Esophagus squamous epithelium (tissue), 5 donors: Measurements from ENCODE around the gene CDK2. TPM values are rescaled to one million over a fixed set of nuclear protein-coding genes. Genes with fewer than 3 reads are reported as not detected.

Experiments used
- DNase-seq: peaks from one replicate; lab custom pipeline; 2025; lab: John Stamatoyannopoulos, UW
- H3K27ac ChIP-seq, 4 donors: fragments of 200-600 bp; sonication (generic); one replicate each; pipeline ENCODE4 v1.5.1; 2016 to 2019; ENCODE audit warnings: mild to moderate bottlenecking in 1 of 4
- H3K27me3 ChIP-seq, 4 donors: fragments of 200-600 bp; sonication (generic); 1 replicate in 3 of 4; 2 replicates in 1 of 4; pipeline versions ENCODE4 v1.5.1 to v1.6.0; 2017 to 2021; ENCODE audit warnings: antibody characterized with exemption in 1 of 4
- H3K36me3 ChIP-seq, 3 donors: fragments of 200-600 bp; sonication (generic); one replicate each; pipeline ENCODE4 v1.5.1; 2016 to 2019
- H3K4me1 ChIP-seq, 3 donors: fragments of 200-600 bp; sonication (generic); one replicate each; pipeline ENCODE4 v1.5.1; 2017 to 2019
- H3K4me3 ChIP-seq, 4 donors: fragments of 200-600 bp; sonication (generic); 1 replicate in 3 of 4; 2 replicates in 1 of 4; pipeline ENCODE4 v1.5.1; 2016 to 2019; ENCODE audit warnings: mild to moderate bottlenecking in 2 of 4, moderate library complexity in 1 of 4
- H3K9me3 ChIP-seq, 3 donors: fragments of 200-600 bp; sonication (generic); one replicate each; pipeline ENCODE4 v1.5.1; 2016 to 2019
- POLR2A ChIP-seq, 4 donors: fragments of 450-650 bp; IDR thresholded peaks; one replicate each; pipeline ENCODE4 v1.6.1; 2017; ENCODE audit warnings: antibody characterized with exemption in 4 of 4, mild to moderate bottlenecking in 4 of 4, moderate library complexity in 3 of 4
- WGBS, 2 donors: methylation state at CpG; one replicate each; pipeline ENCODE4 v1.1.5; 2018; 5-methylcytosine and 5-hydroxymethylcytosine counted together
- intact Hi-C: fragments of 100-400 bp; cut with DNase I; formaldehyde crosslinking; loops from one replicate; pipeline ENCODE4 v1.15.0; 2022
- total RNA-seq, 4 donors: library from RNA; depleted of rRNA; stranded (reverse); fragments of >200 nt; gene quantifications; one replicate each; pipeline ENCODE4 v1.1.0, GENCODE V29; 2016
- TF ChIP-seq, protein P1 (sequence below), 6 experiments: fragments of 450-650 bp in 4 of 6; fragments of 200-600 bp in 2 of 6; sonication (generic) in 2 of 6; IDR thresholded peaks; one replicate each; pipeline ENCODE4 v1.5.1; 2016 to 2019; ENCODE audit warnings: antibody characterized with exemption in 6 of 6, mild to moderate bottlenecking in 4 of 6, moderate library complexity in 4 of 6
- donor health status: DM: yes; HTN: yes; CAD: no.

Gene CDK2
- total RNA-seq, 4 donors from 2014 or later: 11.1 to 22.6 (median 17.0) TPM

DNA sequence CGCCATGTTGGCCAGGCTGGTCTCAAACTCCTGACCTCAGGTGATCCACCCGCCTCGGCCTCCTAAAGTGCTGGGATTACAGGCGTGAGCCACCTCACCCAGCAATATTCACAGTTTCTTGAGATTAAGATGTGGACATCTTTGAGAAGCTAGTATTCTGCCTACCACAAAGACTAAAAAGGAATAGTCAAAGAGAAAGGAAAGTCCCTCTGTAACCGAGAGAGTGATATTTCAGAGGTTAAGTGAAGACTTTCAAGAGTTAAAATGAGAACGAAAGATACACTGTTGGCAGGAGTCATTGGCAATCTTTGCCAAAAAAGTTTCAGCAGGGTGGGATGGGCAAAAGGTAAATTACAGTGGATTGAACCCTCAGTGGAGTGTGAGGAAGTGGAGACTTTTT is 20.1 kb upstream of the CDK2 start:
- no peaks in the 10 kb centered on the region for H3K9me3 ChIP-seq
- H3K27ac ChIP-seq: no peak overlapping the region
- intact Hi-C loops: no loop called here
- H3K4me1 ChIP-seq: peaks cover 0 to under 1% (median 0%) of the 10 kb centered on the region in 3 donors
- no peaks in the 10 kb centered on the region for H3K27me3 ChIP-seq
- DNase-seq: no peak
- TF ChIP-seq POLR2A (IDR thresholded peaks at IDR 0.05): no peak
- TF ChIP-seq, protein P1, sequence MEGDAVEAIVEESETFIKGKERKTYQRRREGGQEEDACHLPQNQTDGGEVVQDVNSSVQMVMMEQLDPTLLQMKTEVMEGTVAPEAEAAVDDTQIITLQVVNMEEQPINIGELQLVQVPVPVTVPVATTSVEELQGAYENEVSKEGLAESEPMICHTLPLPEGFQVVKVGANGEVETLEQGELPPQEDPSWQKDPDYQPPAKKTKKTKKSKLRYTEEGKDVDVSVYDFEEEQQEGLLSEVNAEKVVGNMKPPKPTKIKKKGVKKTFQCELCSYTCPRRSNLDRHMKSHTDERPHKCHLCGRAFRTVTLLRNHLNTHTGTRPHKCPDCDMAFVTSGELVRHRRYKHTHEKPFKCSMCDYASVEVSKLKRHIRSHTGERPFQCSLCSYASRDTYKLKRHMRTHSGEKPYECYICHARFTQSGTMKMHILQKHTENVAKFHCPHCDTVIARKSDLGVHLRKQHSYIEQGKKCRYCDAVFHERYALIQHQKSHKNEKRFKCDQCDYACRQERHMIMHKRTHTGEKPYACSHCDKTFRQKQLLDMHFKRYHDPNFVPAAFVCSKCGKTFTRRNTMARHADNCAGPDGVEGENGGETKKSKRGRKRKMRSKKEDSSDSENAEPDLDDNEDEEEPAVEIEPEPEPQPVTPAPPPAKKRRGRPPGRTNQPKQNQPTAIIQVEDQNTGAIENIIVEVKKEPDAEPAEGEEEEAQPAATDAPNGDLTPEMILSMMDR (IDR thresholded peaks at IDR 0.05): no peak
- H3K36me3 ChIP-seq: peaks cover 12 to 100% (median 61%) of the 10 kb centered on the region in 3 donors
- no peak overlapping the region for H3K4me3 ChIP-seq
- 70 to 77% methylated on average over 4 to 6 of the region's 6 CpGs for WGBS, 2 donors

- Histone ChIP-seq H3K27ac (peak overlapping the region in 3 of 4 donors; percentile 57 to 77 (median 57)), H3K4me3 (no peak overlapping the region), H3K9me3 (no peaks in the 10 kb centered on the region), H3K27me3 (no peaks in the 10 kb centered on the region), H3K4me1 (peaks cover 12 to 46% (median 13%) of the 10 kb centered on the region in 3 donors), H3K36me3 (peaks cover 17 to 52% (median 27%) of the 10 kb centered on the region in 3 donors)
- DNase-seq: no peak
- 67 to 83% methylated on average over 1 of the region's 4 CpGs for WGBS, 2 donors
- TF ChIP-seq POLR2A (IDR thresholded peaks at IDR 0.05): no peak
- TF ChIP-seq, protein P1 (IDR thresholded peaks at IDR 0.05): no peak
- intact Hi-C loops: no loop called here
Observed at GRCh38 chr12:55955344-55955743, 11.3 kb upstream of the CDK2 start.

- Histone ChIP-seq H3K27me3 (no peaks in the 10 kb centered on the region), H3K4me1 (peaks cover 12 to 46% (median 13%) of the 10 kb centered on the region in 3 donors), H3K36me3 (peaks cover 17 to 46% (median 25%) of the 10 kb centered on the region in 3 donors), H3K9me3 (no peaks in the 10 kb centered on the region), H3K4me3 (no peak overlapping the region), H3K27ac (peak overlapping the region; percentile 9 to 77 (median 57))
- 54 to 67% methylated on average over 4 to 5 of the region's 6 CpGs for WGBS, 2 donors
- no peak for DNase-seq
- TF ChIP-seq, protein P1 (IDR thresholded peaks at IDR 0.05): peak in 5 of 6 experiments; percentile 32 to 71 (median 56)
- TF ChIP-seq POLR2A (IDR thresholded peaks at IDR 0.05): no peak
- intact Hi-C loops: no loop called here
Observed at GRCh38 chr12:55955800-55956508, 10.7 kb upstream of the CDK2 start.

DNA sequence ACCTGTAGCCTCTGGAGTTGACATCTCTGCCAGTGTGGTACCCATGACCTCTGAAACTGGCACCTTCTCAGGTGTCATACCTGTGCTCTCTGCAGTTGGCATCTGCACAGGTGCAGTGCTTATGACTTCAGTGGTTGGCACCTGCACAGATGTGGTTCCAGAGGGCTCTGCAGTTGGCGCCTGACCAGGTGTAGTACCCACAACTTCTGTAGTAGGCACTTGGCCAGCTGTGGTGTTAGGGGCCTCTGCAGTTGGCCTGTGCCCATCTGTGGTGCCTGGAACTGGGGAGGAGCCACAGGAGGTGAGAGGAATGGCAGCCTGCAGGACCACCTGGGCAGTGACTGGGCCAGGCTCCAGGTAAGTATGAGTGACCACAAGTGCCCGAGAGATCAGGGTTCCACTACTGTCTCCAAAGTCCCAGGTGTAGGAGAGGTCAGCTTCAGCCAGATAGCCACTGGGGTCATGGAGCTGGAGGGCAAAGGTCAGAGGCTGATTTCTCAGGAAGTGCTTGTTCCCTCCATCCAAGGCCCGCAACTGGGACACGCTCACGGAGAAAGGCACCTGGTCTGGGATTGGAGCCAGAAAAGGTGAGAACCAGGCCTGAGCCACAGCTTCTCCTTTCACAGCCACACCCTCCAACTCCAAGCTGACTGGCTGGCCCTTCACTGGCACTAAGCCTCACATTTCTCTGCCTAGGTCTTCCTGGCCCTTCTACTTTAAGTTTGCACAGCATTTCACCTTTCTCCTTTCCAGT is 9.3 kb upstream of the CDK2 start:
- TF ChIP-seq POLR2A (IDR thresholded peaks at IDR 0.05): peak in 1 of 4 donors; percentile 9
- TF ChIP-seq, protein P1 (IDR thresholded peaks at IDR 0.05): no peak
- Histone ChIP-seq H3K27ac (peak overlapping the region; percentile 54 to 77 (median 64)), H3K9me3 (no peaks in the 10 kb centered on the region), H3K4me1 (peaks cover 12 to 46% (median 13%) of the 10 kb centered on the region in 3 donors), H3K4me3 (no peak overlapping the region), H3K36me3 (peaks cover 13 to 33% (median 13%) of the 10 kb centered on the region in 3 donors), H3K27me3 (no peaks in the 10 kb centered on the region)
- 42 to 43% methylated on average over 3 to 4 of the region's 5 CpGs for WGBS, 2 donors
- intact Hi-C loops: no loop called here
- no peak for DNase-seq

DNA sequence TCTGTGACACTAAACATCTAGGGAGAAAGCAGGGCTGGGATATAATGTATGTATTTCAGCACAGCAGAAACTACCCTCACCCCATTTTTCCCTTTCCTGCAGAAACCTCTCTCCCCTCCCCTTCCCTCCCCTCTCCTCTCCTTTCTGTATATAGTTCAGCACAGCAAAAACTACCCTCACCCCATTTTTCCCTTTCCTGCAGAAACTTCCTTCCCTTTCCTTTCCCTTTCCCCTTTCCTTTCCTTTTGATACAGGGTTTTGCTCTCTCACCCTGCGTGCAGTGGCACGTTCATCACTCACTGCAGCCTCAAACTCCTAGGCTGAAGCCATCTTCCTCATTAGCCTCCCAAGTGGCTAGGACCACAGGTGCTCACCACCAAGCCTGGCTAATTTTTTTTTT is 2.9 kb upstream of the CDK2 start:
- no peak overlapping the region for H3K27ac ChIP-seq
- no peaks in the 10 kb centered on the region for H3K27me3 ChIP-seq
- WGBS, 2 donors: 74 to 76% methylated on average over 2 of the region's 2 CpGs
- DNase-seq: no peak
- peaks cover 0 to 4% (median 0%) of the 10 kb centered on the region in 3 donors for H3K36me3 ChIP-seq
- TF ChIP-seq, protein P1 (IDR thresholded peaks at IDR 0.05): no peak
- TF ChIP-seq POLR2A (IDR thresholded peaks at IDR 0.05): no peak
- H3K9me3 ChIP-seq: no peaks in the 10 kb centered on the region
- no peak overlapping the region for H3K4me3 ChIP-seq
- H3K4me1 ChIP-seq: peaks cover 9 to 30% (median 12%) of the 10 kb centered on the region in 3 donors
- intact Hi-C loops: no loop called here
